GM12891 (cell line): ENCODE measurements around the gene PLEKHS1.

ENCODE experiments used
- POLR2A ChIP-seq: IDR thresholded peaks from 2 replicates; pipeline ENCODE4 v1.6.1; 2011; ENCODE audit warnings: low read depth, low read length, control low read depth
- POLR2AphosphoS5 ChIP-seq: IDR thresholded peaks from 2 replicates; pipeline ENCODE4 v1.6.1; 2011; ENCODE audit warnings: low read depth, low read length, control low read depth
- POU2F2 ChIP-seq: IDR thresholded peaks from 2 replicates; pipeline ENCODE4 v1.6.1; 2011; ENCODE audit warnings: low read depth, mild to moderate bottlenecking, control low read depth, low read length, moderate library complexity
- SPI1 ChIP-seq: IDR thresholded peaks from 2 replicates; pipeline ENCODE4 v1.6.1; 2011; ENCODE audit warnings: low read depth, low read length, control low read depth
- TAF1 ChIP-seq: IDR thresholded peaks from 2 replicates; pipeline ENCODE4 v1.6.1; 2011; ENCODE audit warnings: low read depth, low read length, control low read depth

GRCh38 chr10:113716109-113716910 lies 35.2 kb upstream of the PLEKHS1 start:
- TF ChIP-seq POLR2A (no peak), TAF1 (no peak), POLR2AphosphoS5 (no peak), POU2F2 (no peak), SPI1 (no peak)
